Measurements from ENCODE around the gene NCS1. TPM values are rescaled to one million over a fixed set of nuclear protein-coding genes. Genes with fewer than 3 reads are reported as not detected.

Gene NCS1
- total RNA-seq, 1 experiment from 2014 or later, result 18.2 TPM

DNA sequence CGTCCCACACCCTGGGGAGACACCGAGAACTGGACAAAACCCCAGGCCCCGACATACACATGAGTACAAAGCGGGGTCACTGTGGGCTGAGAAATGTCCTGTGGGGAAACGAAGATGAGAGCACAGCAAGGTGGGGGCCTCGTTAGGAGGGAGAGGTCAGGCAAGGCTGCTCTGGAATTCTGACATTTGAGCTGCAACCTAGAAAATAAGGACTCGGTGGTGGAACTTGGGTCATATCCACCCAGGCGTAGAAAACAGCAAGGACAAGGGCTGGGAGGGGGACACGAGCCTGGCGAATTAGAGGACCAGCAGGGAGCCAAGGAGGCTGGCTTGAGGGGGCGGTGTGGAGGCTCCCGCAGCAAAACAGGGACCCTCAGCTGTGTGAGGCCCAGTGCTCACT lies 32.8 kb downstream of the NCS1 start:
- H3K4me3 ChIP-seq (ENCODE audit: low read depth, low read length), result no peak overlapping the region
- H3K4me1 ChIP-seq, result peaks cover 6% of the 10 kb centered on the region; the same call in 1 of the 2 replicates
- Mint-ChIP-seq H3K4me1 (ENCODE audit: low read depth, unreplicated experiment) (peaks cover 12% of the 10 kb centered on the region), H3K27ac (ENCODE audit: unreplicated experiment) (no peak overlapping the region), H3K36me3 (ENCODE audit: insufficient read depth, unreplicated experiment) (peaks cover 6% of the 10 kb centered on the region), H3K4me3 (ENCODE audit: unreplicated experiment) (no peak overlapping the region), H3K9me3 (ENCODE audit: unreplicated experiment) (no peaks in the 10 kb centered on the region), H3K27me3 (ENCODE audit: insufficient read depth, unreplicated experiment) (no peaks in the 10 kb centered on the region)
- ChIA-PET POLR2A (interaction anchor here (0.6 kb wide), 2 partner anchors 18 to 58 kb away, joined by 5 to 10 read pairs; no protein-coding TSS in a partner anchor), CTCF (no interaction called here)
- no TSS peak for BruUV-seq (replicated peaks)
- intact Hi-C loops (cut with micrococcal nuclease; ENCODE audit: unreplicated experiment), result no loop called here
- DNase-seq, result no peak
- H3K36me3 ChIP-seq (ENCODE audit: control insufficient read depth, insufficient read depth, low read length), result no peaks in the 10 kb centered on the region
- TF ChIP-seq, protein P1, sequence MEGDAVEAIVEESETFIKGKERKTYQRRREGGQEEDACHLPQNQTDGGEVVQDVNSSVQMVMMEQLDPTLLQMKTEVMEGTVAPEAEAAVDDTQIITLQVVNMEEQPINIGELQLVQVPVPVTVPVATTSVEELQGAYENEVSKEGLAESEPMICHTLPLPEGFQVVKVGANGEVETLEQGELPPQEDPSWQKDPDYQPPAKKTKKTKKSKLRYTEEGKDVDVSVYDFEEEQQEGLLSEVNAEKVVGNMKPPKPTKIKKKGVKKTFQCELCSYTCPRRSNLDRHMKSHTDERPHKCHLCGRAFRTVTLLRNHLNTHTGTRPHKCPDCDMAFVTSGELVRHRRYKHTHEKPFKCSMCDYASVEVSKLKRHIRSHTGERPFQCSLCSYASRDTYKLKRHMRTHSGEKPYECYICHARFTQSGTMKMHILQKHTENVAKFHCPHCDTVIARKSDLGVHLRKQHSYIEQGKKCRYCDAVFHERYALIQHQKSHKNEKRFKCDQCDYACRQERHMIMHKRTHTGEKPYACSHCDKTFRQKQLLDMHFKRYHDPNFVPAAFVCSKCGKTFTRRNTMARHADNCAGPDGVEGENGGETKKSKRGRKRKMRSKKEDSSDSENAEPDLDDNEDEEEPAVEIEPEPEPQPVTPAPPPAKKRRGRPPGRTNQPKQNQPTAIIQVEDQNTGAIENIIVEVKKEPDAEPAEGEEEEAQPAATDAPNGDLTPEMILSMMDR (IDR thresholded peaks at IDR 0.05; ENCODE audit: insufficient read depth in 1 of 2, low read depth in 1 of 2, low read length in 1 of 2, severe bottlenecking in 1 of 2, unreplicated experiment in 1 of 2), result no peak
- no peaks in the 10 kb centered on the region for H3K27me3 ChIP-seq (replicated peaks; ENCODE audit: control insufficient read depth, insufficient read depth, low read length)
- H3K9me3 ChIP-seq, result no peaks in the 10 kb centered on the region

GRCh38 chr9:130205912-130206311 lies 33.7 kb downstream of the NCS1 start:
- Histone ChIP-seq H3K4me3 (ENCODE audit: low read depth, low read length) (no peak overlapping the region), H3K27me3 (replicated peaks; ENCODE audit: control insufficient read depth, insufficient read depth, low read length) (no peaks in the 10 kb centered on the region), H3K4me1 (peaks cover 6% of the 10 kb centered on the region; the same call in 1 of the 2 replicates), H3K9me3 (no peaks in the 10 kb centered on the region), H3K36me3 (ENCODE audit: control insufficient read depth, insufficient read depth, low read length) (no peaks in the 10 kb centered on the region)
- no peak overlapping the region for H3K4me3 Mint-ChIP-seq (ENCODE audit: unreplicated experiment)
- ChIA-PET POLR2A (no interaction called here), CTCF (interaction anchor here (0.6 kb wide), 1 partner anchor 851 kb away, joined by 3 read pairs; no protein-coding TSS in a partner anchor)
- H3K36me3 Mint-ChIP-seq (ENCODE audit: insufficient read depth, unreplicated experiment), result peaks cover 6% of the 10 kb centered on the region
- H3K4me1 Mint-ChIP-seq (ENCODE audit: low read depth, unreplicated experiment), result peaks cover 12% of the 10 kb centered on the region
- intact Hi-C loops (cut with micrococcal nuclease; ENCODE audit: unreplicated experiment), result no loop called here
- BruUV-seq (replicated peaks), result no TSS peak
- H3K9me3 Mint-ChIP-seq (ENCODE audit: unreplicated experiment), result no peaks in the 10 kb centered on the region
- H3K27ac Mint-ChIP-seq (ENCODE audit: unreplicated experiment), result no peak overlapping the region
- no peak for DNase-seq
- no peaks in the 10 kb centered on the region for H3K27me3 Mint-ChIP-seq (ENCODE audit: insufficient read depth, unreplicated experiment)
- TF ChIP-seq, protein P1 (IDR thresholded peaks at IDR 0.05; ENCODE audit: insufficient read depth in 1 of 2, low read depth in 1 of 2, low read length in 1 of 2, severe bottlenecking in 1 of 2, unreplicated experiment in 1 of 2), result no peak

DNA sequence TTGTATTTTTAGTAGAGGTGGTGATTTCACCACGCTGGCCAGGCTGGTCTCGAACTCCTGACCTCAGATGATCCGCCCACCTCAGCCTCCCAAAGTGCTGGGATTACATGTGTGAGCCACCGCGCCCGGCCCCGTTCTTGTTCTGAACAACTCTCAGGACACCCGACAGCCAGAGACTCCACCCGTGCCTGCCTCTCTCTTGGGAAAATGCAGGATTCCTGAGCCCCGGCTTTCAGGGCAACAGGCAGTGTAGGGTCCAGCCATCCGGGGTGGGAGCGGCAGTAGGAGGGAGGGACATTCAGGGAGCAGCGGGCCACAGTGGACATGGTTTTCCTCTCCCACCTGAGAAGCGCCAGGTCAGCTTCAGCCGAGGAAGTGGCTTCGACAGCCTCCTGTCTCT lies 34.4 kb downstream of the NCS1 start:
- Mint-ChIP-seq H3K27me3 (ENCODE audit: insufficient read depth, unreplicated experiment) (no peaks in the 10 kb centered on the region), H3K36me3 (ENCODE audit: insufficient read depth, unreplicated experiment) (peaks cover 6% of the 10 kb centered on the region), H3K27ac (ENCODE audit: unreplicated experiment) (no peak overlapping the region), H3K4me3 (ENCODE audit: unreplicated experiment) (no peak overlapping the region), H3K9me3 (ENCODE audit: unreplicated experiment) (no peaks in the 10 kb centered on the region), H3K4me1 (ENCODE audit: low read depth, unreplicated experiment) (peaks cover 5% of the 10 kb centered on the region)
- H3K4me1 ChIP-seq, result peaks cover 4% of the 10 kb centered on the region; the same call in 1 of the 2 replicates
- BruUV-seq (replicated peaks), result no TSS peak
- intact Hi-C loops (cut with micrococcal nuclease; ENCODE audit: unreplicated experiment), result no loop called here
- POLR2A ChIA-PET, result no interaction called here
- no peaks in the 10 kb centered on the region for H3K9me3 ChIP-seq
- H3K36me3 ChIP-seq (ENCODE audit: control insufficient read depth, insufficient read depth, low read length), result no peaks in the 10 kb centered on the region
- no peak for DNase-seq
- H3K27me3 ChIP-seq (replicated peaks; ENCODE audit: control insufficient read depth, insufficient read depth, low read length), result no peaks in the 10 kb centered on the region
- CTCF ChIA-PET, result no interaction called here
- TF ChIP-seq, protein P1 (IDR thresholded peaks at IDR 0.05; ENCODE audit: insufficient read depth in 1 of 2, low read depth in 1 of 2, low read length in 1 of 2, severe bottlenecking in 1 of 2, unreplicated experiment in 1 of 2), result no peak
- no peak overlapping the region for H3K4me3 ChIP-seq (ENCODE audit: low read depth, low read length)

All from Caco-2 (cell line).